K562 (cell line): Measurements from ENCODE around the gene DCAF4. TPM values are rescaled to one million over a fixed set of nuclear protein-coding genes. Genes with fewer than 3 reads are reported as not detected.

ENCODE experiments used
- ATAC-seq: fragments of 200-7000 bp; cut with Tn5 transposase; 3 replicates; pipeline ENCODE4 v1.9.1; 2020; ENCODE audit warnings: moderate library complexity
- BruUV-seq: library from RNA; stranded (reverse); fragments of 400-500 nt; replicated peaks from 2 replicates; lab custom pipeline; 2021; lab: Mats Ljungman, UMichigan
- CTCF ChIA-PET: fragments of 300-600 bp; formaldehyde crosslinking; extraction: SDS; loops from one replicate; lab custom pipeline; 2021; ENCODE audit warnings: low intra/inter-chr PET ratio; lab: Yijun Ruan, JAX
- POLR2A ChIA-PET: fragments of 300-600, 350-650 bp; sonication (Branson Sonifier 250); formaldehyde crosslinking; extraction: SDS; loops from one replicate; lab custom pipeline; 2021; ENCODE audit warnings: antibody characterized with exemption, inconsistent platforms; lab: Yijun Ruan, JAX
- DNase-seq, 4 experiments: peaks; one replicate each; pipeline versions ENCODE4 v3.0.0 to v3.0.0-alpha.2; 2011 to 2018; ENCODE audit warnings: low spot score in 3 of 4, mixed read lengths in 3 of 4; ENCODE audit errors: extremely low read depth in 1 of 4
- FAIRE-seq: peaks from 2 replicates; lab custom pipeline; 2011; peaks lifted over from hg19 to GRCh38; lab: Jason Lieb, UNC
- H2AFZ ChIP-seq: 2 replicates; pipeline ENCODE4 v1.6.0; 2011; ENCODE audit warnings: low read depth, low read length, control low read depth, inconsistent platforms
- H3K27ac ChIP-seq: fragments of 200-600 bp; 3 replicates; pipeline ENCODE4 v1.8.0; 2011; ENCODE audit warnings: low read depth, mild to moderate bottlenecking, control low read depth, inconsistent platforms, low read length, moderate library complexity, mixed read lengths; ENCODE audit errors: extremely low read depth
- H3K27me3 ChIP-seq, 2 experiments: fragments of 300-600 bp in 1 of 2; 2 replicates in 1 of 2; 3 replicates in 1 of 2; pipeline versions ENCODE4 v1.6.0 to v1.8.0; 2011; ENCODE audit warnings: inconsistent platforms in 2 of 2, low read length in 2 of 2, mild to moderate bottlenecking in 1 of 2, mixed read lengths in 1 of 2, moderate library complexity in 1 of 2; ENCODE audit not compliant: control insufficient read depth in 2 of 2, insufficient read depth in 2 of 2
- H3K36me3 ChIP-seq: fragments of 300-600 bp; 3 replicates; pipeline ENCODE4 v1.8.0; 2011; ENCODE audit warnings: mild to moderate bottlenecking, low read length, inconsistent platforms; ENCODE audit not compliant: control insufficient read depth, insufficient read depth
- H3K4me1 ChIP-seq, 2 experiments: fragments of 200-600 bp in 1 of 2; replicated peaks in 1 of 2; 2 replicates in 1 of 2; 3 replicates in 1 of 2; pipeline versions ENCODE4 v1.5.1 to v1.8.0; 2011; ENCODE audit warnings: inconsistent platforms in 2 of 2, low read length in 2 of 2, mild to moderate bottlenecking in 1 of 2, mixed read lengths in 1 of 2, moderate library complexity in 1 of 2; ENCODE audit not compliant: control insufficient read depth in 2 of 2, insufficient read depth in 2 of 2
- H3K4me2 ChIP-seq: 2 replicates; pipeline ENCODE4 v1.6.1; 2011; ENCODE audit warnings: low read length, control low read depth, inconsistent platforms, mixed read lengths; ENCODE audit not compliant: insufficient read depth
- H3K4me3 ChIP-seq: fragments of 200-600 bp; sonication (generic), shearing (Covaris generic); 2 replicates; pipeline ENCODE4 v1.5.1; 2016; ENCODE audit warnings: control low read depth, inconsistent platforms
- H3K79me2 ChIP-seq: fragments of 200-600 bp; 3 replicates; pipeline ENCODE4 v1.8.0; 2011; ENCODE audit warnings: low read length, inconsistent platforms; ENCODE audit not compliant: control insufficient read depth, insufficient read depth
- H3K9ac ChIP-seq, 2 experiments: 2 replicates each; pipeline versions ENCODE4 v1.6.0 to v1.6.1; 2011; ENCODE audit warnings: low read depth in 2 of 2, low read length in 2 of 2, control low read depth in 1 of 2, inconsistent platforms in 1 of 2, mild to moderate bottlenecking in 1 of 2, mixed read lengths in 1 of 2; ENCODE audit not compliant: insufficient read depth in 1 of 2
- H3K9me1 ChIP-seq: one replicate; pipeline ENCODE4 v1.6.0; 2011; ENCODE audit warnings: inconsistent platforms, mild to moderate bottlenecking, low read length, moderate library complexity; ENCODE audit not compliant: control insufficient read depth, insufficient read depth
- H3K9me3 ChIP-seq: replicated peaks from 2 replicates; pipeline ENCODE4 v1.5.1; 2011; ENCODE audit warnings: low read depth, low read length, inconsistent platforms; ENCODE audit not compliant: control insufficient read depth, insufficient read depth
- H4K20me1 ChIP-seq: replicated peaks from 2 replicates; pipeline ENCODE4 v1.6.1; 2011; ENCODE audit warnings: low read length, inconsistent platforms, mixed read lengths; ENCODE audit not compliant: control insufficient read depth, insufficient read depth
- FOS ChIP-seq: IDR thresholded peaks from 3 replicates; pipeline ENCODE4 v1.6.1; 2011; ENCODE audit not compliant: insufficient read length; ENCODE audit errors: extremely low read depth
- HMG20A ChIP-seq: fragments of 450-650 bp; formaldehyde crosslinking; conservative IDR thresholded peaks from 2 replicates; pipeline ENCODE4 v1.4.0; 2020; ENCODE audit warnings: mild to moderate bottlenecking, mixed read lengths
- NUFIP1 ChIP-seq: fragments of 450-650 bp; IDR thresholded peaks from 2 replicates; pipeline ENCODE4 v1.6.1; 2018; ENCODE audit not compliant: partially characterized antibody
- RBM34 ChIP-seq: fragments of 200-400 bp; formaldehyde crosslinking; IDR thresholded peaks from 2 replicates; pipeline ENCODE4 v1.6.1; 2018; ENCODE audit warnings: low read length, borderline replicate concordance; ENCODE audit not compliant: insufficient read depth
- RFX1 ChIP-seq: fragments of 450-650 bp; IDR thresholded peaks from 2 replicates; pipeline ENCODE4 v1.6.1; 2016; ENCODE audit warnings: mild to moderate bottlenecking, moderate library complexity
- STAT5A ChIP-seq: IDR thresholded peaks from 2 replicates; pipeline ENCODE4 v1.6.1; 2012; ENCODE audit warnings: low read length, inconsistent platforms, borderline replicate concordance
- TEAD4 ChIP-seq, 2 experiments: sonication (generic) in 1 of 2; formaldehyde crosslinking in 1 of 2; IDR thresholded peaks; 2 replicates each; pipeline versions ENCODE4 v1.6.1 to v1.8.0; 2012 to 2022; ENCODE audit warnings: borderline replicate concordance in 1 of 2, inconsistent platforms in 1 of 2, low read length in 1 of 2, mild to moderate bottlenecking in 1 of 2, missing genetic modification reagents in 1 of 2
- ZNF551 ChIP-seq: fragments of 250-450 bp; sonication (Bioruptor Pico); IDR thresholded peaks from 2 replicates; pipeline ENCODE4 v1.5.0; 2021; ENCODE audit warnings: mild to moderate bottlenecking, moderate library complexity
- WGBS: fragments of 100-300 bp; shearing (Covaris generic); methylation state at CpG from one replicate; pipeline ENCODE4 v1.1.6; 2016; ENCODE audit warnings: low coverage, mixed read lengths; ENCODE audit not compliant: insufficient coverage; ENCODE audit errors: missing lambda C conversion rate; 5-methylcytosine and 5-hydroxymethylcytosine counted together
- in situ Hi-C: fragments of 300-500 bp; cut with MboI; formaldehyde crosslinking; loops from 4 replicates; pipeline ENCODE4 v1.15.0; 2018; ENCODE audit warnings: inconsistent platforms, mixed read lengths
- intact Hi-C: fragments of 100-400 bp; cut with micrococcal nuclease; formaldehyde crosslinking; loops from 2 replicates; pipeline ENCODE4 v1.14.2; 2022
- polyA plus RNA-seq, 8 experiments: library from polyadenylated mRNA; depleted of rRNA in 4 of 8; stranded (reverse) in 5 of 8; unstranded in 3 of 8; fragments of >200 nt; fragmentation: Nextera tagmentation in 2 of 8; fragmentation: Illumina TruSeq in 1 of 8; extraction: Ambion mirVana in 2 of 8; extraction: Trizol in 1 of 8; gene quantifications; 2 replicates each; pipeline versions ENCODE4 v1.2.1 to v1.2.3, GENCODE V29; 2011 to 2014; ENCODE audit warnings: inconsistent platforms in 1 of 8, missing spikeins in 1 of 8
- total RNA-seq, 7 experiments: library from RNA; depleted of rRNA in 6 of 7; stranded (reverse); fragments of >200 nt in 6 of 7; fragmentation: Illumina TruSeq in 2 of 7; extraction: Trizol in 2 of 7; gene quantifications; 2 replicates each; pipeline versions ENCODE4 v1.2.1 to v1.2.3, GENCODE V29; 2011 to 2021; ENCODE audit warnings: low replicate concordance in 1 of 7

The DCAF4 gene
- total and polyA plus RNA-seq, 9 of the 15 experiments (the other 6 are each of a cell fraction or from before 2014, with no cell fraction given) = 2.7 to 49.2 (median 22.9) TPM

- H4K20me1 ChIP-seq = no peaks in the 10 kb centered on the region
- DNase-seq (no peak), FAIRE-seq (no peak), ATAC-seq (no peak)
- no peak overlapping the region for H2AFZ ChIP-seq
- no peak for TF ChIP-seq RBM34
- no peak for TF ChIP-seq FOS
- peak; percentile 76 for TF ChIP-seq RFX1
- TF ChIP-seq ZNF551 = no peak
- no peak for TF ChIP-seq TEAD4 (IDR thresholded peaks at IDR 0.05; ENCODE audit: low read length)
- TF ChIP-seq TEAD4 (CRISPR knock-in tag; IDR thresholded peaks at IDR 0.05; ENCODE audit: borderline replicate concordance) = no peak
- no peak for TF ChIP-seq HMG20A (CRISPR knock-in tag)
- no peak for TF ChIP-seq STAT5A
- TF ChIP-seq NUFIP1 = no peak
- no peaks in the 10 kb centered on the region for H3K9me3 ChIP-seq
- BruUV-seq = no TSS peak
- no peak overlapping the region for H3K4me3 ChIP-seq
- H3K9ac ChIP-seq = no peak overlapping the region
- ChIA-PET CTCF (no interaction called here), POLR2A (no interaction called here)
- in situ Hi-C loops (no loop called here), intact Hi-C loops (no loop called here)
- H3K27ac ChIP-seq = no peak overlapping the region
- H3K27me3 ChIP-seq = no peaks in the 10 kb centered on the region
- no peaks in the 10 kb centered on the region for H3K79me2 ChIP-seq
- 49% methylated on average over 2 of the region's 2 CpGs for WGBS
- no peaks in the 10 kb centered on the region for H3K36me3 ChIP-seq
- no peak overlapping the region for H3K4me2 ChIP-seq
- no peaks in the 10 kb centered on the region for H3K9me1 ChIP-seq
- H3K4me1 ChIP-seq = peaks cover 0 to 6% of the 10 kb centered on the region in 2 experiments; a peak in 3 of 5 replicates
Observed at GRCh38 chr14:72880164-72880563, 46.1 kb upstream of the DCAF4 start.
